ENCODE measurements around the gene UXS1.

The UXS1 gene

DNA sequence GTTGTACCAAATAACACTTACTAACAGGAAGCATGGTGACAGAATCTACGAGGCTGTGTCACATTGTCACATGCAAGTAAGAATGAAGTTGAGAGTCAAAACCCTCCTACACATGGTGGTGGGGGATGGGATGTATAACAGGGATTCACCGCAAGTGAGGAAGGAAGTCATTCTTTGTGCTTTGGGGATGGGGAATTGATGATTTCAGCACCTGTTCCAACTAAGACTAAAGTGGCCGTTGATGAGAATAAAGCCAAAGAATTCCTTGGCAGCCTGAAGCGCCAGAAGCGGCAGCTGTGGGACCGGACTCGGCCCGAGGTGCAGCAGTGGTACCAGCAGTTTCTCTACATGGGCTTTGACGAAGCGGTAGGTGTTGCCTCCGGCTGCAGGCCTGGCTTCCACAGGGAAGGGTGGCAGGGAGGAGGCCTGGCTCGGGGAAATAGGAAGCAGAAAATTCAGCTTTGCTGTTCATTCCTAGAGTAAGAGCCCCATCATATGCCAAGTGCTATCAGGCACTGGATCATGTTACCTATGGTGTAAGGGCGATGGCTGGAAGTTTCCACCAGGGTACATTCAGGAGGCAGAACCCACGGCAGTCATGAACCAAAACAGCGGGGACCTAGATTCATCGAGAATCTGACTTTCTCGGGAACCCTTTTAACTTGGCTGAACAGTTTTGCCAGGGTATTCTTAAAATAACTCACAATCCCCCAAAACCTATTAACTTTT, 120.3 kb downstream of the UXS1 start:
- DNase-seq = no peak

DNA sequence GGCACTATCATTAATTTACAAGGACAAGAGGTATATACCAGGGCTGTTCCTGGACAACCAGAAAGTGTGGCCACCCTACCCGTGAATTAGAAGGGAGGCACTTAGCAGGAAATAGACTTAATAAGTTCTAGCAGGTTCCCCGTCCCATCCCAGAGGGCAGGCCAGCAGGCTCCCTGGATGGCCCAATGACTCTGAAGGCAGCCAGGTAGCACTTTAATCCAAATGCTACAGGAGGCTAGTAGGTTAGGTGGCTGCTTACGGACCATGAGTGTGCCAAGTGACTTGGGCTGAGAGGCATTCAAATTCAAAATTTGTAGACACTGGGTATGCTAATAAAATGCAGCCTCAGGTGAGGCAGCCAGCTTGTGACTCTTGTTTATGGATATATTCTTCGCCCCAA, 123.9 kb downstream of the UXS1 start:
- no peak for DNase-seq

DNA sequence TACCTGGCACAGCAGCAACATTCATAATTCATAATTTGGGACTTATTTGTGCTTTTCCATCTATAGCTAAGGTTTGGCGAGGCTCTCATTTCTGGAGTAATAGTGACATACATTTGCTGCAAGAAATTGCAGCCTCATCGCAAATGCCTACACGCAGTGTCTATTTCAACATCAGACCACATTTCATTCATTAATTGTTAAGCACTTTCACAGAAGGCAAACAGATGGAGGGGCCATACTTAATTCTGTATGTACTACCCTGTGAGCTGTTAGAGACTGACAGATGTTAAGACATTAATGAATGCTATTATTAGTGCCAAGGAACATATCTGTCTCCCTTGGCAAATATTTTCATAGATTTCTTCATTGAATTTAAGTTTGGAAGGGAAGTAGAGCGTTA, 125.7 kb downstream of the UXS1 start:
- peak; percentile 7 for DNase-seq

DNA sequence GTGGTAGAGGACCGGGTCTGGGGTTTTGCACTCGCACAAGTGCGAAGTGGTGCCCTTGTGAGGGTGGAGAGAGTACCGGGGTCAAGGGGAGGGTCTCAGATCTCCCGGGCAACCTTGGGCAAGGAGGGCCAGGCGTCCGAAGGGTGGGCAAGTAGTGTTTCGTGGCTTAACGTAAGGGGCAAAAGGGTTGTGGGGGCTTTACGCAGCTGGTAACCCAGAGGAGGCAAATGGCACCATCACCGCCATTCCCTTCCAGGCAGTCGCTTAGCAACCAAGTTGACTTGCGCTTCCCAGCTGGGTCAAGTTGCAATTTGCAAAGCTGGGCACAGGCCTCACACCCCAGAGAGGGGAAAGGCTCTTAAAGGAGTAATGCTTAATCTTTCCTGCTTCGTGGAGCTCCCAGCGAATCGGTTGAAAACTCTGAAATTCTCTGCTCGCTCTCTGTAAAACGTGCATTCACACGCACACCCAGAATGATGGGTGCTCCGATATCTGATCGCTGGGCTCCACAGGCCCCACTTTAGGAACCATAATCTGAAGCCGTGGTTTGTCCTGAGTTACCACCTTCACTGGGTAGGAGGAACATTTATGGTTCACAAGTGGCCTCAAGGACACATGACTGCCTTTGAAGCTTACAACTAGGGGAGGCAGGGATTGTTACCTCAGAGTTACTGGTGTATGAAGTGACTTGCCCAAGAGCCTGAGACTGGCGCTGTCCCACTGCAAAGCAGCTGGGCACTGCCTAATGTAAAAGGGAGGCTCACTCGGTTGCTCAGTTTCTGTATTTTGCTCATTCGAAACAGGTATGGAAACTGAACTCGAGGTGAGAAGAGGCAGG, 127.9 kb downstream of the UXS1 start:
- DNase-seq = peak; percentile 15

DNA sequence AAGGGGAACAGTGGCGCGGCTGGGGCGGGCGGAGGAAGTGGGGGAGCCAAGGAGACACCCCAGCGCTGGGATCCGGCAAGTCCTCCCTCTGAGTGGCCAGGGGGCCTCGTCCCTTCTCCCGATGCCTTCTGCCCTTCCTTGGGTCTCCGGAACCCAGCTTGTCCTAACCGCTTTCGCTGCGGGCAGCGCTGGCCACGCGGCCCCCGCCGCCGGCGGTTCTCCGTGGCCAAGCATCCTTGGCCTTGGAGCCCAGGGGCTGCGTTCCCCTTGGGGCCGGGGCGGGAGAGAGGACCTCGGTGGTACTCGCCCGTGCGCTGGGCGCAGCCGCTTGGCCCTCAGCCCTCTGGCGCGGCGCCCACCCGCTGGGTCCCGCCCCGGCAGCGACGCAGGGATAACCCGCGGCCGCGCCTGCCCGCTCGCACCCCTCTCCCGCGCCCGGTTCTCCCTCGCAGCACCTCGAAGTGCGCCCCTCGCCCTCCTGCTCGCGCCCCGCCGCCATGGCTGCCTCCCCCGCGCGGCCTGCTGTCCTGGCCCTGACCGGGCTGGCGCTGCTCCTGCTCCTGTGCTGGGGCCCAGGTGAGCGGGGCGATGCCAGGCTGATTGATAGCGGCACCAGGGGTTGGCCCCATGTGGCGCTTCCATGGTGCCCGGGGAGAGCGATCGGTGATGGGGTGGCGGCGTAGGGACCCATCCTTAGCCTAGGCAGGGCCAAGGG, 128.7 kb downstream of the UXS1 start:
- no peak for DNase-seq

DNA sequence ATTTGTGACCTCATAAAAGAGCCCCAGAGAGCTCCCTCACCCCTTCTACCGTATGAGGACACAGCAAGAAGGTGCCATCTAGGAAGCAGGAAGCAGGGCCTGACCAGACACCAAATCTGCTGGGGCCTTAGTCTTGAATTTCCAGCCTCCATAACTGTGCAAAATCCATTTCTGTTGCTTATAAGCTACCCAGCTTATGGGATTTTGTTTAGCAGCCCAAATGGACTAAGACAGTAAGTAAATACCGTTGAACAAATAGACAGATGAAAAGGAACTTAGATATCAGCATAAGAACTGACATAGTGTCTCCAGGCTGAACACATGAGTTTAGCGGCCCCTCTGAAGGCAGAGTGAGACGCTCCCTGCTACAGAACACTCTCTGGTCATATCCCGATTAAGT, 130.9 kb downstream of the UXS1 start:
- no peak for DNase-seq

DNA sequence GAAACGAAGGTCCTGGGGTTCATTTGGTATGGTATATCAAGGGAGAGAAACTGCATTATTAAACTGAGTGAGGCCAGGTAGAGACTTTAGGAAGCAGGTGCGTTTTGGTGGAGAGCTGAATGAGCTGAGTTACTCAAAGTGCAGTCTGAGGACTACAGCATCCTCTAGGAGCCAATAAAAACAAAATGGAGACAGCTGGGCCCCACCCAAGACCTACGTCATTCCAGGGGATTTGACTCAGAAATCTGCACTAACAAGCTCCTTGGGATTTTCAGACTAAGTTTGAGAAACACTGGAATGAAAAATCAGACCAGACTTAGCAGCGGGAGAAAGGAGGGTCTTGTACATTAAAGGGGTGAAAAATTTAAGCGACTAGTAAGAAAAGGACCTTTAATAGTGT, 131.5 kb downstream of the UXS1 start:
- DNase-seq = no peak

DNA sequence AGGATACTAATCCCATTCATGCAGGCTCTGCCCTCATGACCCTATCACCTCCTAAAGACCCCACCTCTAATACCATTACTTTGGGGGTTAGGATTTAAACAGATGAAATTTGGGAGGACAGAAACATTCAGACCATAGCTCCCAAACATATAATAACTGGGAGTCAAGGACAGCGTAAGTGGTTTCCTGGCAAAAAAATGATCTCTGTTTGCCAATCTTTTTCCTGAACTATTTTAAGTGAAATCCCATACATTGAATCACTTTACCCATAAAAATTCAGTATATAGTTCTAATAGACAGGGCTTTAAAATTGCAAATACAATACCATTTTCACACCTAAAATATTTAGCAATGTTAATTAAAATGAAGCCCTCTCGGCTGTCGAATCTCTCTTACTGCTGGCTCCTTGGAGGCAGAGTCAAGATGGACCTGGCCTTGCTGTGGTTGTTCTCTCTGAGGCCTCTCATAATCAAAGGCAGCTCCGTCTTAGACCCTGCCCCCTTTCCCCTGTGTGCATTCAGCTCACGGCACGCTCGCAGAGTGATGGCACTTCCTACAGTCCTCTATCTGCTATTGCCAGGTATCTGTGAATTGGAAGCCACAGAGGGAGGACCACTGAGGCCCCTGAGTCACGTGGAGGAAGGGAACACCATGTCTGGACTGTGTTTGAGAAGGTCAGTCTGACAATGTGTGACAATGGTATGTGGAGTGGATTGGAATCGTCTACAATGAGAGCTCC, 132.3 kb downstream of the UXS1 start:
- no peak for DNase-seq

DNA sequence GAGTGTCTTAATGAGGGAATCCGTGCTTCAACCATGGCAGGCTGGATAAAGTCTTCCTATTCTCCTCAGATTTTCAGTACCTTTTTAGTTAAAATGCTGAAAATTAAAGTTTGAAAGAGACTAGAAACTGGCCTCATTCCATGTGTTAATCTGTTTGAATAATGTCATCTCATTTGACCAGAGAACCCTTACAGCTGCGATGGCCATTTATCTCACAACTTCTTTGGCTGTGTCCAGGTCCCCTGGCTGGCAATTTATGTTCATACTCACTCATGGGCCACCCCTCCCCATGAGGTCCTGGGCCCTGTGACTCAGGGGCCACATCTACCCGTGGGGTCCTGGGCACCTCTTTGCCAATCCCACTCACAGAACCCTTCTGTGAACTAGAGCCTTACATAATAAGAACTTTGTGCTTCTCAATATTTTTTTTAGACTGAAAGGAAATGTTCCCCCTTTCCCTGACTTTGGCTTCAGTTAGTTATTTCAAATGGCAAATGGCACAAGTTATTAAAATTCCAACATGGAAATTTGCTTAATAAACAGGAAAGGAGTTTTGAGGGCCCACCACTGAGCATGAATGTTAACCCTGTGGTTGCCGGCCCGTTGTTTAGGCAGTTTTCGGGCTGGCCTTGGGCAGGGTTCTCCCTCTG, 134.6 kb downstream of the UXS1 start:
- DNase-seq = no peak

DNA sequence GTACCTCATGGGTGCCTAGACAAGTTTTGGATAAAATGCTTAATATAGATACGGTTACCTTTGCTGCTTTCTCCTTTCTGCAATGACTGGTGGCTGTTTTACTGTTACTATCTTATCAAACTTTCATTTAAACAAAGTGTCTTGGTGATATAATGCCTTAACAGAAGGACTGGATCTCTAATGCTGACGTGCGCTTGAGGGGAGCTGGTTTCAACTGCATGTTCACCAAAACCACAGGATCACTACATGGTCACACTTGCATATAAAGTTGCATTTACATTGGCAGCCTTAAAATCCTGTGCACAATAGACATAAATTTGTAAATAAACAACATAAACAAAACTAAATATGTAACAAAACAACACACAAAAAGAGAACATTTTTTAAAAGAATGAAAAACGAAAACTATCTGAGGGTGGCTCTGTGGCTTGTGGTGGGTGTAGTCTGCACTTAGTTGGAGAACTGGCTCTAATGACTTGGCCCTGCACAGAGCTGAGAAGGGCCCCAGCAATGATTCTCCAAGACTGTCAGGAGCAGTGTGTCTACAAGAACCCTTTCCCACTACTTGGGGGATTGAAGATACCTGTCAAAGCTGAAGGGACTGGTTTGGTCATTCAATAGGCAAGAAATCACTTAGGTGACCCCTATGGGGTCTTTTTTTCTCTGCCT, 135.5 kb downstream of the UXS1 start:
- no peak for DNase-seq

DNA sequence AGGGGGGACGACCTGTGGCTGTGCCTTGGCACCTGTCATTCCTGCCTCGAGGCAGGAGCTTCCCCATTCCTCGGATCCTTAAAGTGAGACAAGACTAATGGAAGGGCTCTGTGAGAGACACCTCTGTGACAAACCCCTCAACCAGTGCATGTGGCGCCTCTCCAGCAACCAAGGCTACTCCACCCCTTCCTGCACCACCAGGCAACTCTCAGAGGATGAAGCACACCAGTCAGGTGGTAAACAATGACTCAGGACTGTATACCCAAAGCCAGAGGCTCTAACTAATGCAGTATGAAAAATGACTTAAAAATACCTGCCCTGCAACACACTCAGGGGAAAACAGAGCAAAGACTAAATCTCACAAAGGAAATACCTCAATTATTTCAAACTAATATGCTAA, 136.9 kb downstream of the UXS1 start:
- DNase-seq = no peak

DNA sequence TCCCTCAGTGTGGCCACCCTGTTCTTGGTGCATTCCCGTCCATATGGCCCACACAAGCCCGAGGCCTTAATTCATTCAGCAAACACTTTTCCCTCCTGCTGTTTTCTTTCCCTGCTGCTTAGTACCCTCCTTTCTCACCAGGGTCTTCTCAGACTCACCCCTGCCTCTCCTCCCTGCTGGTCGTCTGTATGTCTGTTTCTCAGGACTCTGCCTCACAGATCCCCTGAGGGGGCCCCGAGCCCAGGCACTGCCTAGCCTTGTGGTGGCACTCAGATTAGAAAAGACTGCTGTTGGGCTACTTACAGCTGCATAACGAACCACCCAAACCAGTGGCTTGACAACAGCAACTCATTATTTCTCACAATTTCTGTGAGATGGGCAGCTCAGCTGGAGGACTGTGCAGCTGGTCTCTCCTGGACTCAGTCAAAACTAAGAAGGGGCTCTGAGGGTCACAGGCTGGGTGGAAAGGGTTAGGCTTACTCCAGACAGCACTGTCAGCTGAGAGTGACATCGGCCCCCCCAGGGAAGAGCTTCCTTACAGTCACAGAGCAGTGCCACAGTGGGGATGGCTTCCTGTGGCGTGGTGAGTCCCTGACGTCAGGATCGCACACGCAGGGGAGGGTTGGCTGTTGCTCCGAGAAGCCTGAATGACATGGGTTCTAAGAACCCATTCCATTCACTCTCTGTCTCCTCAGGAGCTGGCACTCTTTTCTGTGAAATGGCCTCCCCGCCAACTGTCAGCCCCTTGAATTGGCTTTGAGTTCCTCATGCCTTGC, 139.0 kb downstream of the UXS1 start:
- DNase-seq = no peak

DNA sequence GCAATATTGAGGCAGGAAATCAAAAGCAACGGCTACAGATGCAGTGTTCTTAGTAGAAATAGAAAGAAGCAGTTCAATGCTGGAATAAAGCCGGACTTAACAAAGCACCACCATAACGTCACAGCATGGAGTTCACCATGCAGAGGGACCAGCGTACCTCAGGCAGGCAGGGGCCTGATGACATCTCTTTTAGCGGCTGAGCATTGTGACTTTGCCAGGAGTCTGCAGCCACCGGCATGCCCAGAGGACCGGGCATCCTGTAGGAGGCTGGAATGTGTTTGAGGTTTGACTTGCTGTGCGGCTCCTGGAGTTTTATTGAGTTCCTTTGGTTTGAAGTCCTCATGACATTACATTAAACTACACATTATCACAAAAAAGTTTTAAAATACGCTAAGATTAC, 139.8 kb downstream of the UXS1 start:
- no peak for DNase-seq

DNA sequence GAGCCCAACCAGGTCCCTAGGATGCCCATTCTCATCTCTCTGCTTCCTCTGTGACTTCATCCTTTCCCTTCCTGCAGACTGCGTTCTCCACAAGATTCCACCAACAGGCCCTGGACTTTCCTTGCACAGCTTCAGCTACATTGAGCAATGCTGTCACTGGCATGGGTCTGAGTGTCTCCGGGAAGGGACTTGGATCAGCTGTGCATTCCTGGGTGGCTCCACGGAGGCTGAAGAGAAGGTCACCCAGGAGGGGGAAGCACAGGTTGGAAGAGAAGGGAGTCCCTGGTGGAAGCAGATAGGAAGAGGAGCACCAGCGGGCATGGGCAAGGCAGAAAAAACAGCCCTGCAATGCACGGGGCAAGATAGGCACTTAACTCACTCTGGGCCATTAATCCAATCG, 140.5 kb downstream of the UXS1 start:
- DNase-seq = no peak

DNA sequence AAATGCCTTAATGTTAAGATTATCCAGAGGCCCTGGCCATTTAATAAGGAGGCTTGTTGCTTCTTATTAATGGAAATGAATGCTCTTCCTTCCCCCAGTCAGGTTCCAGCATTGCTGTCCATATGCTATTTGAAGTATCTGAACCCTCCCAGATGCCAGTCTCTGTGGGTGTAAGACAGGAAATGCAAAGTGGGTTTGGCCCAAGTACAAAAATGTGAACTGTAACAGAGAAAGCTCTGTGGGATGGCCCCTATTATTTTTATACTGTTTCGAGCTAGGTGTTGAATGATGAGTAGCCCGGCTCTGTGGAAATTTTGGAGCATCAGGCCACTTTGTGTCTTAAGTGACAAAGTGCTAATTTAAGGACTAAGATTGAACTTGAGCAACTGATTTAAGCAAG, 141.0 kb downstream of the UXS1 start:
- peak; percentile 72 for DNase-seq

DNA sequence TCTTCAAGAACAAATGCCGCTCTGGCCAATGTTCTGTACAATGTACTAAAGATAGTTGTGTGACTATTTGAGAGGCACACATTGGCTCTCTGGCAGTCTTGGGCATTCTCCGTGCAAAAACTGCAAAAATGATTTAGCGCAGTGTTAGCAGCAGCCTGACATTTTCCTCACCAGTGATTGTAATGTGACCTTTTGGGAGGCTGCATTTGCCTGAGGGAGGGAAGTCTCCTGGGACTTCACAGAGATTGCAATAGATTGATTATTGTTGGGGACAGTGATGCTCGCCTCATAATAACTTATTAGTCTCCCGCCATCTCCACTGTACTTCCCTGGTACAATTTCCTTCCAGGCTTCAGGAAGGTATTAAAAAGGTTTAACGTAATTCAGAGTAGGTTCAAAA, 149.2 kb downstream of the UXS1 start:
- no peak for DNase-seq

DNA sequence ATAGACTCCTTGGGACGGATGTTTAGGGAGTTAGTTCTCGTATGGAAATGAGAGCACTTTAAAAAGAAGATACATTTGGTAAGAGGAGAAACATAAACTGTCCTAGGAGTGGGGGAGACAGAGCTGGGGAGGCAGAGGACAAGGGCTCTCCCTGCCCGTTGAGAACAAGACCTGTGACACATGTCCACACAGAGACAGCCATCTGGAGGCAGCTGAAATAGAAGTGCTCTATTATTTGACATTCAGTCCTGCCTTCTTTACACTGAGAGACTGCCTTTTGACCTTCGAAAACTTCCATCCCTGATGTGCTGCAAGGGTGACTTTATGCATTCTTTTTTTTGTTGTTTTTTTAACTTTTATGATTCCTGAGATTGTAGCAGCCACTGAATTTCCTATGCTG, 150.1 kb downstream of the UXS1 start:
- no peak for DNase-seq

Measured in RPMI8226 (cell line).